Mesothelial cell of epicardium (in vitro differentiated cells): ENCODE data around the gene HOXD4. TPM values are rescaled to one million over a fixed set of nuclear protein-coding genes. Genes with fewer than 3 reads are reported as not detected.

Experiments used
- DNase-seq, 2 experiments: peaks; one replicate each; pipeline ENCODE4 v3.0.0; 2021; ENCODE audit warnings: low spot score in 2 of 2; ENCODE audit not compliant: unreplicated experiment in 2 of 2
- H3K27ac Mint-ChIP-seq: 2 replicates; pipeline ENCODE4 v1.8.0; 2021; ENCODE audit warnings: mixed read lengths
- H3K27me3 Mint-ChIP-seq: 2 replicates; pipeline ENCODE4 v1.8.0; 2021; ENCODE audit warnings: low read depth, mixed read lengths
- H3K36me3 Mint-ChIP-seq: 2 replicates; pipeline ENCODE4 v1.8.0; 2021; ENCODE audit warnings: mixed read lengths
- H3K4me1 Mint-ChIP-seq: 2 replicates; pipeline ENCODE4 v1.8.0; 2021; ENCODE audit warnings: mixed read lengths
- H3K4me3 Mint-ChIP-seq: 2 replicates; pipeline ENCODE4 v1.8.0; 2021; ENCODE audit warnings: mild to moderate bottlenecking, moderate library complexity, mixed read lengths
- H3K9me3 Mint-ChIP-seq: 2 replicates; pipeline ENCODE4 v1.8.0; 2021; ENCODE audit warnings: mixed read lengths
- total RNA-seq: library from RNA; stranded (reverse); gene quantifications from 3 replicates; pipeline ENCODE4 v1.2.1, GENCODE V29; 2021
- TF ChIP-seq, protein P1 (sequence below): fragments of 200-600 bp; sonication (generic); IDR thresholded peaks from one replicate; pipeline ENCODE4 v1.5.0; 2021; ENCODE audit warnings: antibody characterized with exemption; ENCODE audit not compliant: unreplicated experiment

The HOXD4 gene
- total RNA-seq, 1 donor from 2014 or later: 0.67 TPM

DNA sequence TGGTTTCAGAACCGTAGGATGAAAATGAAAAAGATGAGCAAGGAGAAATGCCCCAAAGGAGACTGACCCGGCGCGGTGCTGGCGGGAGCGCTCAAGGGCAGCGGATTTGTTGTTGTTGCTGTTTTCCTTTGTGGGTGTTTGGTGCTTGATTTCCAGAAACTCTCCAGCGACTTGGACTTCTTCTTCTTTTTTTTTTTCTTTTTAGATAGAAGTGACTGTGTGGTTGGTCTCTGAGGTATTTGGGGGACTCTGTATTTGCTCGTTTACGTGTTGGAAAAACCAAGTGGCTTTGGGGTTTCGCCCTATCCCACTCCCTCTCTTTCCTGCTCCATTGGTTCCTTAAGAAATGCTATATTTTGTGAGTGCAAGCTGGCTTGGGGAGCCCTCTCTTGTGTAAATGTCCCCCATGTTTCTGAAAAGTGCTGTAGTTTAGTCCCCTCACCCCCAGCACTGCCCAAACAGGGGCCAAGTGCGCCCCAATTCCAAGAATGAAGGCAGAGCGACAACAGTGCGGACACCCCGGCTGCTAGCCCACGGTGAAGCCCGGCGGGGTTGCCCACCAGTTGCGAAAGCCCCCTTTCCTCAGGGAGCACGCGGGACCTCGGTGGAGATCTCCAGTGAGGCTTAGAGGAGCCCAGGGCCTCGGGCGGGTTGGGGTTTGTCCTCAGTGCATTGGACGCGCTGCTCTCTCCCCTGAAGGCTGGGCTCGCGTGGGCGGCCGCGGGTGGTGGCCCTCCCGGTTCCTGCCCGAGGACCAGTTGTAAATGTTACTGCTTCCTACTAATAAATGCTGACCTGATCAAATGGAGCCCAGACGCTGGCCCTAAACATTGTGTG lies 27.0 kb upstream of the HOXD4 start:
- TF ChIP-seq, protein P1, sequence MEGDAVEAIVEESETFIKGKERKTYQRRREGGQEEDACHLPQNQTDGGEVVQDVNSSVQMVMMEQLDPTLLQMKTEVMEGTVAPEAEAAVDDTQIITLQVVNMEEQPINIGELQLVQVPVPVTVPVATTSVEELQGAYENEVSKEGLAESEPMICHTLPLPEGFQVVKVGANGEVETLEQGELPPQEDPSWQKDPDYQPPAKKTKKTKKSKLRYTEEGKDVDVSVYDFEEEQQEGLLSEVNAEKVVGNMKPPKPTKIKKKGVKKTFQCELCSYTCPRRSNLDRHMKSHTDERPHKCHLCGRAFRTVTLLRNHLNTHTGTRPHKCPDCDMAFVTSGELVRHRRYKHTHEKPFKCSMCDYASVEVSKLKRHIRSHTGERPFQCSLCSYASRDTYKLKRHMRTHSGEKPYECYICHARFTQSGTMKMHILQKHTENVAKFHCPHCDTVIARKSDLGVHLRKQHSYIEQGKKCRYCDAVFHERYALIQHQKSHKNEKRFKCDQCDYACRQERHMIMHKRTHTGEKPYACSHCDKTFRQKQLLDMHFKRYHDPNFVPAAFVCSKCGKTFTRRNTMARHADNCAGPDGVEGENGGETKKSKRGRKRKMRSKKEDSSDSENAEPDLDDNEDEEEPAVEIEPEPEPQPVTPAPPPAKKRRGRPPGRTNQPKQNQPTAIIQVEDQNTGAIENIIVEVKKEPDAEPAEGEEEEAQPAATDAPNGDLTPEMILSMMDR: no peak
- H3K4me3 Mint-ChIP-seq: peak overlapping the region; percentile 58
- no peaks in the 10 kb centered on the region for H3K36me3 Mint-ChIP-seq
- H3K4me1 Mint-ChIP-seq: peaks cover 19% of the 10 kb centered on the region
- no peak for DNase-seq
- no peak overlapping the region for H3K27ac Mint-ChIP-seq
- peaks cover 98% of the 10 kb centered on the region for H3K27me3 Mint-ChIP-seq
- H3K9me3 Mint-ChIP-seq: no peaks in the 10 kb centered on the region

DNA sequence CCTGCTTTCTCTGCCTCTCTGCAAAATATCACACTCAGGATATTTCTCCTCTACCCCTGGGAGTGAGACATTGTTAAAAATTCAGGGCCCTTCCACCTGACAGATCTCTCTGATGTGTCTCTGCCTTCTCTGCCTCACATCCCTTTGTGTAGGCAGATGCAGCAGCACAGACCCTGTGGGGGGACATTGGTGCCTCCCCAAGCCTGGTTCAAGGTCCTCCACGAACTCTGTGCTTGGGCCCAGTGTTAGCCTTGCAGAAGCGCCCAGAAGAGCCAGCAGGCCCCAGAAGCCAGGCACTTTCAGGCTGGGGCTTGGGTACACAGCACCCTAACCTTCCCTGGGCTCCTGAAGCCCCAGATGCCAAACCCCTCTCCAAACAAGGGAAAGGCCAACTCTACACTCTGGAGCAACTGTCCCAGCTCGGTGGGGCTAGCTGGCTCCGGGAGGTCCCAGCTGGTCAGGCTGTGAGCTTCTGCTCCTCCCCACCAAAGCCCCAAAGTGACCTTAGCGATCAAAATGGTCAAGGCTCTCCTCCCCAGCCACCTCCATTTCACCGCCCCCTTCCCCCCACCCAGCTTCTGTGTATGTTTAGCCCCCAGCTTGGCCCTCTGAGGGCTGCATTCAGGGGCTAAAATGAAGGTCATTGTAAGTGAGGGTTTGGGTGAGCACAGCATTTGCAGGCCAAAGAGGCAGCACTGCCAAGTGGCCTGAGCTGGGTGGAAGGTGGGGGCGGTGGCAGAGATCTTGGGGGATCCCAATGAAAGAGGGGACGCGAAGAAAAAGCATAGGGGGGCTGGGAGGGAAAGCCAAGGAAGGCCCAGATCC lies 26.2 kb upstream of the HOXD4 start:
- no peak for DNase-seq
- TF ChIP-seq, protein P1: no peak
- H3K4me1 Mint-ChIP-seq: peaks cover 19% of the 10 kb centered on the region
- H3K4me3 Mint-ChIP-seq: no peak overlapping the region
- peaks cover 95% of the 10 kb centered on the region for H3K27me3 Mint-ChIP-seq
- H3K9me3 Mint-ChIP-seq: no peaks in the 10 kb centered on the region
- no peak overlapping the region for H3K27ac Mint-ChIP-seq
- H3K36me3 Mint-ChIP-seq: no peaks in the 10 kb centered on the region

DNA sequence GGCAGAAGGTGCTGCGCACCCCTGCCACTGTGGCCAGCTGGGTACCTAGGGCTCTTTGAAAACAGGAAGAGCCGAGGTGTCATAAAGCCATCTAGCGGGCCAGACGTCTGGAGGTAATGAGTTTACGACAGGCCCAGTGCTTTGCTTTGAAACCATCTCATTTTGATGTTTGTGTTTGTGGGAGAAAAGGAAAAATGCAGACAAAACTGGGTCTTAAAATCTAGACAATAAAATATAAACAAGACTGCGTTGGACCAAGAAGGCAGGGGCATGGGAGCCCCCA lies 25.6 kb upstream of the HOXD4 start:
- H3K9me3 Mint-ChIP-seq: no peaks in the 10 kb centered on the region
- no peak overlapping the region for H3K4me3 Mint-ChIP-seq
- no peak overlapping the region for H3K27ac Mint-ChIP-seq
- H3K4me1 Mint-ChIP-seq: peaks cover 21% of the 10 kb centered on the region
- no peaks in the 10 kb centered on the region for H3K36me3 Mint-ChIP-seq
- TF ChIP-seq, protein P1: no peak
- no peak for DNase-seq
- peaks cover 91% of the 10 kb centered on the region for H3K27me3 Mint-ChIP-seq

DNA sequence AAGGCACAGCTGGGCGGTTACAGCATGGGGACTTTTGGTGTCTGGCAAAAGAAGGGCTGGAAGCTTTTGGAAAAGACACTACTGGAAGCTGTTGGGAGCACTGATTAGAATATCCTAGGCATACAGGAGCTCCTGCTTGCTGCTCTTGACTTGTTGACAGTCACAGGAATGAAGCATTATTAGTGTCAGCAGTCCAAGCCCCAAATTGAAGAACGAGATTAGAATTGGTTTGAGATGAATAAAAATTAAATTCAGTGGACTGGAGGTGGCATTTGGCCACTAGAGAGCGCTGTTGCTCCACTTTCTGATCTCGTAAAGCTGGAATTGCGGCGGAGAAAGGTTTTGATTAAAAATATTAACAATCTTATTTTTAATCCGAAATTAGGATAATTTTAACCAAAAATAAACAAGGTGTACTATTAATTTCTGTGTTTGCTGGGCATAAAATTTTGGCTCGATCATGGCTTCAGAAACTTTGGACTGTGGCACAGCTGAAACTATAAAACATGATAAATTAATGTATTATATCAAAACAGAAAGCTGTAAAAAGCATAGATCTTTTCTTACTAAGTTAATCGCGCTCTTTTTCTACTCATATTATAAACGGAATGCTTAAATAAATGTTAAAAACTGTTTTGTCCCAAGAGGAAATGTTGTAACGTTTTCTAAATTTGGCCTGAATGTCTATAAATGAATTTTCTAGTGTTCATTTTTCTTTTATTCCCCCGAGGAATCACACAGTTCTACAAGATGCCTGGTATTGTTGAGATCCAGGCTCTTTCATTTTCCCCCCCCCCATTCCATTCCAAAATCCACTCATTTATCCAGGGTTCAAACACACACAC lies 24.2 kb upstream of the HOXD4 start:
- H3K4me3 Mint-ChIP-seq: no peak overlapping the region
- no peaks in the 10 kb centered on the region for H3K9me3 Mint-ChIP-seq
- H3K4me1 Mint-ChIP-seq: peaks cover 23% of the 10 kb centered on the region

DNA sequence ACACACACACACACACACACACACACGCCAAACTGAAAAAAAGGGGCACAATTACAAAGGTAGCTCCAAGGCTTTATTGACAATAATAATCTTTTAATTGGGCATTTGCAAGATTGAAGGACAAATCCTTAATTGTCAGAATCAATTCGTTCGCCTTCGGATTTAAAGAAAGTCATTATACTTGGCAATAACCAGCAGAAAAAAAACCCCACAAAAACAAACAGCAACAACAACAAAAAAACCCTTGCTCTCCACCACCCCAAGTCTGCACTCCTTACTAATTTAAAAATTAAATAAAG lies 23.6 kb upstream of the HOXD4 start:
- Mint-ChIP-seq H3K4me1 (peaks cover 23% of the 10 kb centered on the region), H3K36me3 (no peaks in the 10 kb centered on the region), H3K9me3 (no peaks in the 10 kb centered on the region), H3K27ac (no peak overlapping the region), H3K4me3 (no peak overlapping the region), H3K27me3 (peaks cover 91% of the 10 kb centered on the region)
- TF ChIP-seq, protein P1: no peak
- no peak for DNase-seq

More for the DNA sequence above, 24.2 kb upstream of the HOXD4 start:
- peaks cover 91% of the 10 kb centered on the region for H3K27me3 Mint-ChIP-seq
- no peaks in the 10 kb centered on the region for H3K36me3 Mint-ChIP-seq
- DNase-seq: peak in 1 of 2 experiments; percentile 84
- no peak overlapping the region for H3K27ac Mint-ChIP-seq
- TF ChIP-seq, protein P1: peak; percentile 92
